ENCODE measurements around the gene CCDC40. TPM values are rescaled to one million over a fixed set of nuclear protein-coding genes. Genes with fewer than 3 reads are reported as not detected.

Gene CCDC40
- total RNA-seq, 1 experiment from 2014 or later, result 9.9 TPM

DNA sequence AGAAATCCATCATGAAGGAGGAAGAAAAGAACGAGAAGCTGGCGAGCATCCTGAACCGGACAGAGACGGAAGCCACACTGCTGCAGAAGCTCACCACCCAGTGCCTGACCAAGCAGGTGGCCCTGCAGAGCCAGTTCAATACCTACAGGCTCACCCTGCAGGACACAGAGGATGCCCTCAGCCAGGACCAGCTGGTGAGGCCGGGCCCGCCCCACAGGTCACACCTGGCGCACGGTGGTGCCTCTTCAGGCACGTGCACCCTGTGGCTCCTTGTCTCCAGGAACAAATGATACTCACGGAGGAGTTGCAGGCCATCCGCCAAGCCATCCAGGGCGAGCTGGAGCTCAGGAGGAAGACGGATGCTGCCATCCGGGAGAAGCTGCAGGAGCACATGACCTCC is 45.2 kb downstream of the CCDC40 start:
- TF ChIP-seq, protein P1, sequence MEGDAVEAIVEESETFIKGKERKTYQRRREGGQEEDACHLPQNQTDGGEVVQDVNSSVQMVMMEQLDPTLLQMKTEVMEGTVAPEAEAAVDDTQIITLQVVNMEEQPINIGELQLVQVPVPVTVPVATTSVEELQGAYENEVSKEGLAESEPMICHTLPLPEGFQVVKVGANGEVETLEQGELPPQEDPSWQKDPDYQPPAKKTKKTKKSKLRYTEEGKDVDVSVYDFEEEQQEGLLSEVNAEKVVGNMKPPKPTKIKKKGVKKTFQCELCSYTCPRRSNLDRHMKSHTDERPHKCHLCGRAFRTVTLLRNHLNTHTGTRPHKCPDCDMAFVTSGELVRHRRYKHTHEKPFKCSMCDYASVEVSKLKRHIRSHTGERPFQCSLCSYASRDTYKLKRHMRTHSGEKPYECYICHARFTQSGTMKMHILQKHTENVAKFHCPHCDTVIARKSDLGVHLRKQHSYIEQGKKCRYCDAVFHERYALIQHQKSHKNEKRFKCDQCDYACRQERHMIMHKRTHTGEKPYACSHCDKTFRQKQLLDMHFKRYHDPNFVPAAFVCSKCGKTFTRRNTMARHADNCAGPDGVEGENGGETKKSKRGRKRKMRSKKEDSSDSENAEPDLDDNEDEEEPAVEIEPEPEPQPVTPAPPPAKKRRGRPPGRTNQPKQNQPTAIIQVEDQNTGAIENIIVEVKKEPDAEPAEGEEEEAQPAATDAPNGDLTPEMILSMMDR (IDR thresholded peaks at IDR 0.05; ENCODE audit: unreplicated experiment), result no peak
- Mint-ChIP-seq H3K27me3 (ENCODE audit: unreplicated experiment) (peaks cover 23% of the 10 kb centered on the region), H3K4me3 (ENCODE audit: low read depth, unreplicated experiment) (no peak overlapping the region), H3K4me1 (ENCODE audit: low read depth, unreplicated experiment) (no peaks in the 10 kb centered on the region), H3K36me3 (ENCODE audit: insufficient read depth, unreplicated experiment) (peaks cover 5% of the 10 kb centered on the region), H3K9me3 (ENCODE audit: low read depth, unreplicated experiment) (no peaks in the 10 kb centered on the region), H3K27ac (ENCODE audit: unreplicated experiment) (no peak overlapping the region)
- BruUV-seq (replicated peaks), result no TSS peak
- CTCF ChIA-PET, result interaction anchor here (2.1 kb wide), 1 partner anchor 73 kb away, joined by 9 read pairs; no protein-coding TSS in a partner anchor
- intact Hi-C loops (cut with micrococcal nuclease; ENCODE audit: unreplicated experiment), result no loop called here
- DNase-seq, result no peak

DNA sequence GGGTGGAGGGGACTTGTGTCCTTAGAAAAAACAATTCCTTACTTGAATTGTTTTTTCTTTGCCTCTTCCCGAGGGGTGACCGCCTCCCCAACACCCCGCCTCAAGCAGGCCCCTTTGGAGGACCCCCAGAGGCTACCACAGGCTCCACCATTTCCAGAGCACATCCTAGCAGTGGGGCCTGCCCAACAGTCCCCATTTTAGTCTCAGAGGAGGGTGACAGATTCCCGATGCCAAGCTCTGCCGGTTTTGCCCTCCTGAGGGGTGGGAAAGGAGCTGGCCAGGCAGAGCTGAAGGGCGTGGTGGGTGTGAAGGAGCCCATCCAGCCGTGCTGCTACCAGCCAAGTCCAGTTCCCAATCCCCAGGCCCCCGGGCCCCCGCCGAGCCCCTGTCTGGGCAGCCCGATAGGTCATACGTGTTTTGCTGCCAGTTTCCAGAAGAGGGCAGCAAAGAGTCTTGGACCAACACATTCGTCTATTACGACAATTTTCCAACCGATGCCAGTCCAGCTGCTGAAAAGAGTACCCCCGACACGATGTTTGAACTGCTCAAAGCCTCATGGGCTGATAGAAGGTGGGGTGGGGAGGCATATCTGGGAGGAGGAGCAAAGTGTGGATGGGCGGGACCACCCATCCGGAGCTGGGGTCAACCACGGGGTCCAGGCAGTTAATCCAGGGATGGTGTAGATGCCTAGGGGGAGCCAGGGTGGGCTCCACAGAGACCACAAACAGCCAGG is 46.1 kb downstream of the CCDC40 start:
- Mint-ChIP-seq H3K27ac (ENCODE audit: unreplicated experiment) (no peak overlapping the region), H3K4me3 (ENCODE audit: low read depth, unreplicated experiment) (no peak overlapping the region), H3K27me3 (ENCODE audit: unreplicated experiment) (peaks cover 31% of the 10 kb centered on the region), H3K9me3 (ENCODE audit: low read depth, unreplicated experiment) (no peaks in the 10 kb centered on the region), H3K36me3 (ENCODE audit: insufficient read depth, unreplicated experiment) (peaks cover 5% of the 10 kb centered on the region), H3K4me1 (ENCODE audit: low read depth, unreplicated experiment) (no peaks in the 10 kb centered on the region)
- intact Hi-C loops (cut with micrococcal nuclease; ENCODE audit: unreplicated experiment), result loop anchor here (2.0 kb wide), 1 partner anchor 170 kb away; no protein-coding TSS in a partner anchor
- CTCF ChIA-PET, result interaction anchor here (0.7 to 2.1 kb wide), 3 partner anchors 14 to 74 kb away, joined by 3 to 9 read pairs (median 5); no protein-coding TSS in a partner anchor
- peak; percentile 68 for DNase-seq
- TF ChIP-seq, protein P1 (IDR thresholded peaks at IDR 0.05; ENCODE audit: unreplicated experiment), result peak; percentile 69
- no TSS peak for BruUV-seq (replicated peaks)

DNA sequence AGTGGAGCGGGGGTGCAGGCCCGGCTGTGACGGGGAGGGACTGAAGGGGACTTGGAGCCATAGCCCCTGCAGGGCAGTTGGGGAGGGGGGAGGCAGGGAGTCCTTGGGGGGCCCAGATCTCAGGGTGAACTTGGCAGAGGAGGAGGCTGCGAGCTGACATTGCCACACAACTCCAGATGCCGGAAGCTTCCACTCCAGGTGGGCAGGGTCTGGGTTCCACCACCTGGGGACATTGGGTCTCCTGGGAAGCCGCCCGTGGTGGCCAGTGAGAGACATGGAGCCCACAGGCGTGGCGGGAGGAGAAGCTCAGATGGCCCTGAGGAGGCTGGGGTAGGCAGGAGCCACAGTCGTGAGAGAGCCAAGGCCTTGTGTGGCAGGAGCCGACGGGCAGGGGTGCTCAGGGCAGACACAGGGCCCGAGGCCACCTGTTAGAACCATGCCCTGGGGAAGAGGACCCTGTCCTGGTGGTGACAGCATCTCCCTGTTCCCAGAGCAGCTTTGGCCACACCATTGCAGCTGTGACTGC is 46.8 kb downstream of the CCDC40 start:
- Mint-ChIP-seq H3K4me1 (ENCODE audit: low read depth, unreplicated experiment) (no peaks in the 10 kb centered on the region), H3K9me3 (ENCODE audit: low read depth, unreplicated experiment) (no peaks in the 10 kb centered on the region), H3K36me3 (ENCODE audit: insufficient read depth, unreplicated experiment) (peaks cover 5% of the 10 kb centered on the region), H3K4me3 (ENCODE audit: low read depth, unreplicated experiment) (no peak overlapping the region), H3K27me3 (ENCODE audit: unreplicated experiment) (peaks cover 31% of the 10 kb centered on the region), H3K27ac (ENCODE audit: unreplicated experiment) (no peak overlapping the region)
- TF ChIP-seq, protein P1 (IDR thresholded peaks at IDR 0.05; ENCODE audit: unreplicated experiment), result no peak
- DNase-seq, result no peak
- intact Hi-C loops (cut with micrococcal nuclease; ENCODE audit: unreplicated experiment), result loop anchor here (2.0 kb wide), 1 partner anchor 170 kb away; no protein-coding TSS in a partner anchor
- CTCF ChIA-PET, result interaction anchor here (0.7 to 2.1 kb wide), 3 partner anchors 14 to 75 kb away, joined by 3 to 9 read pairs (median 5); no protein-coding TSS in a partner anchor
- BruUV-seq (replicated peaks), result no TSS peak

DNA sequence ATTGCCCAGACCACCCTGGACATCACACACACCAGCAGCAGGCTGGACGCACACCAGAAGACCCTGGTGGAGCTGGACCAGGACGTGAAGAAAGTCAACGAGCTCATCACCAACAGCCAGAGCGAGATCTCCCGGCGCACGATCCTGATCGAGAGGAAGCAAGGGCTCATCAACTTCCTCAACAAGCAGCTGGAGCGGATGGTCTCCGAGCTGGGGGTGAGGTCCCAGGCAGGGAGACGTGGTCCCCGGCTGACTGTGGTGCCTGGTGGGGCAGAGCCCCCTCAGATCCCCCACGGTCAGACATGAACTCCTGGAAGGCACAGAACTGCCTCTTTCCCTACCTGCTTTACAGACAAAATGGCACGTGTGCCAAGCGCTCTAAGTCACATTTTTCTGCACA is 48.3 kb downstream of the CCDC40 start:
- CTCF ChIA-PET, result no interaction called here
- TF ChIP-seq, protein P1 (IDR thresholded peaks at IDR 0.05; ENCODE audit: unreplicated experiment), result no peak
- BruUV-seq (replicated peaks), result no TSS peak
- Mint-ChIP-seq H3K36me3 (ENCODE audit: insufficient read depth, unreplicated experiment) (peaks cover 5% of the 10 kb centered on the region), H3K4me3 (ENCODE audit: low read depth, unreplicated experiment) (no peak overlapping the region), H3K27ac (ENCODE audit: unreplicated experiment) (no peak overlapping the region), H3K27me3 (ENCODE audit: unreplicated experiment) (peaks cover 31% of the 10 kb centered on the region), H3K4me1 (ENCODE audit: low read depth, unreplicated experiment) (no peaks in the 10 kb centered on the region), H3K9me3 (ENCODE audit: low read depth, unreplicated experiment) (no peaks in the 10 kb centered on the region)
- intact Hi-C loops (cut with micrococcal nuclease; ENCODE audit: unreplicated experiment), result no loop called here
- no peak for DNase-seq

All from Calu3 (cell line).